GM12878 (cell line): ENCODE measurements around the gene FFAR3. TPM values are rescaled to one million over a fixed set of nuclear protein-coding genes. Genes with fewer than 3 reads are reported as not detected.

Experiments used
- BCL11A ChIP-seq: IDR thresholded peaks from 2 replicates; pipeline ENCODE4 v1.6.1; 2011; ENCODE audit warnings: low read depth, low read length
- BCL3 ChIP-seq: IDR thresholded peaks from 2 replicates; pipeline ENCODE4 v1.6.1; 2011; ENCODE audit warnings: borderline replicate concordance, low read depth, mild to moderate bottlenecking, moderate library complexity, low read length; ENCODE audit not compliant: insufficient read depth, poor library complexity, severe bottlenecking
- BHLHE40 ChIP-seq, 2 experiments: fragments of 450-650 bp in 1 of 2; IDR thresholded peaks; 2 replicates each; pipeline ENCODE4 v1.6.1; 2011 to 2017; ENCODE audit warnings: low read depth in 2 of 2, borderline replicate concordance in 1 of 2, improper control_type of control experiment in 1 of 2, low read length in 1 of 2, mild to moderate bottlenecking in 1 of 2
- CHD2 ChIP-seq: IDR thresholded peaks from 2 replicates; pipeline ENCODE4 v1.6.1; 2011; ENCODE audit warnings: low read depth, low read length, improper control_type of control experiment, borderline replicate concordance
- GABPA ChIP-seq: IDR thresholded peaks from 2 replicates; pipeline ENCODE4 v1.6.1; 2014; ENCODE audit warnings: antibody characterized with exemption, low read depth, mild to moderate bottlenecking, inconsistent platforms
- KAT2A ChIP-seq: conservative IDR thresholded peaks from 2 replicates; pipeline ENCODE4 v1.6.1; 2011; ENCODE audit warnings: low read depth, low read length; ENCODE audit not compliant: control insufficient read depth
- MTA2 ChIP-seq: fragments of 450-650 bp; IDR thresholded peaks from 2 replicates; pipeline ENCODE4 v1.6.1; 2016; ENCODE audit warnings: low read depth, mild to moderate bottlenecking, moderate library complexity
- POLR2A ChIP-seq: IDR thresholded peaks from 2 replicates; pipeline ENCODE4 v1.6.1; 2011; ENCODE audit warnings: low read depth, mild to moderate bottlenecking, low read length
- SMARCA5 ChIP-seq: fragments of 450-650 bp; IDR thresholded peaks from 2 replicates; pipeline ENCODE4 v1.6.1; 2017; ENCODE audit warnings: mild to moderate bottlenecking
- SP1 ChIP-seq: IDR thresholded peaks from one replicate; pipeline ENCODE4 v1.6.1; 2011; ENCODE audit warnings: low read depth, low read length
- SPI1 ChIP-seq: IDR thresholded peaks from 2 replicates; pipeline ENCODE4 v1.6.1; 2011; ENCODE audit warnings: low read depth, mild to moderate bottlenecking, low read length, moderate library complexity, borderline replicate concordance; ENCODE audit not compliant: insufficient read depth
- TARDBP ChIP-seq: IDR thresholded peaks from 2 replicates; pipeline ENCODE4 v1.6.1; 2016; ENCODE audit warnings: borderline replicate concordance
- YY1 ChIP-seq: IDR thresholded peaks from 2 replicates; pipeline ENCODE4 v1.6.1; 2011; ENCODE audit warnings: low read depth, mild to moderate bottlenecking, low read length
- polyA plus RNA-seq, 11 experiments: library from polyadenylated mRNA; depleted of rRNA in 4 of 11; unstranded in 6 of 11; stranded (reverse) in 5 of 11; fragments of >200 nt; fragmentation: Nextera tagmentation in 4 of 11; fragmentation: Illumina TruSeq in 1 of 11; extraction: Ambion mirVana in 4 of 11; extraction: Trizol in 1 of 11; gene quantifications; 1 replicate in 1 of 11; 2 replicates in 10 of 11; pipeline versions ENCODE4 v1.2.1 to v1.2.3, GENCODE V29; 2011 to 2016; ENCODE audit warnings: inconsistent platforms in 2 of 11, missing spikeins in 2 of 11, low read depth in 1 of 11
- total RNA-seq, 4 experiments: library from RNA; depleted of rRNA in 3 of 4; stranded (reverse); fragments of >200 nt in 3 of 4; fragmentation: Illumina TruSeq in 1 of 4; extraction: Trizol in 1 of 4; gene quantifications; 2 replicates each; pipeline versions ENCODE4 v1.2.1 to v1.2.3, GENCODE V29; 2013 to 2021
- TF ChIP-seq, protein P1 (sequence below): fragments of 450-650 bp; formaldehyde crosslinking; IDR thresholded peaks from 2 replicates; pipeline ENCODE4 v1.4.0; 2020; ENCODE audit warnings: mild to moderate bottlenecking, moderate library complexity
- TF ChIP-seq, protein P2 (sequence below): fragments of 450-650 bp; IDR thresholded peaks from 2 replicates; pipeline ENCODE4 v1.6.1; 2017; ENCODE audit warnings: mild to moderate bottlenecking, moderate library complexity
- TF ChIP-seq, protein P3 (sequence below): fragments of 150-350 bp; IDR thresholded peaks from 2 replicates; pipeline ENCODE4 v1.6.1; 2014; ENCODE audit warnings: mild to moderate bottlenecking, low read depth, low read length
- TF ChIP-seq, protein P4 (sequence below): IDR thresholded peaks from 2 replicates; pipeline ENCODE4 v1.6.1; 2011; ENCODE audit warnings: low read depth, low read length, improper control_type of control experiment, borderline replicate concordance

Gene FFAR3
- total and polyA plus RNA-seq, 10 of the 15 experiments (the other 5 are each of a cell fraction or from before 2014, with no cell fraction given), result 0.15 to 0.18 TPM; not detected in 8

- TF ChIP-seq YY1 (peak; percentile 83), POLR2A (peak; percentile 72), BHLHE40 (IDR thresholded peaks at IDR 0.05; ENCODE audit: borderline replicate concordance in 1 of 2, low read depth in 2 of 2, low read length in 1 of 2) (0 out of 4 replicates have a peak, but pooled peaks of 1 of the 2 experiments have one; percentile 8), SMARCA5 (peak; percentile 75; the same call in 1 of the 2 replicates), SP1 (peak; percentile 53), SPI1 (peak; percentile 91), CHD2 (peak; percentile 25; the same call in 1 of the 2 replicates), GABPA (0 out of 2 replicates have a peak, but pooled peaks have one; percentile 12), BCL3 (no peak), MTA2 (peak; percentile 29; the same call in 1 of the 2 replicates), TARDBP (0 out of 2 replicates have a peak, but pooled peaks have one; percentile 6), BCL11A (peak; percentile 69; the same call in 1 of the 2 replicates), KAT2A (no peak)
- TF ChIP-seq, protein P1, sequence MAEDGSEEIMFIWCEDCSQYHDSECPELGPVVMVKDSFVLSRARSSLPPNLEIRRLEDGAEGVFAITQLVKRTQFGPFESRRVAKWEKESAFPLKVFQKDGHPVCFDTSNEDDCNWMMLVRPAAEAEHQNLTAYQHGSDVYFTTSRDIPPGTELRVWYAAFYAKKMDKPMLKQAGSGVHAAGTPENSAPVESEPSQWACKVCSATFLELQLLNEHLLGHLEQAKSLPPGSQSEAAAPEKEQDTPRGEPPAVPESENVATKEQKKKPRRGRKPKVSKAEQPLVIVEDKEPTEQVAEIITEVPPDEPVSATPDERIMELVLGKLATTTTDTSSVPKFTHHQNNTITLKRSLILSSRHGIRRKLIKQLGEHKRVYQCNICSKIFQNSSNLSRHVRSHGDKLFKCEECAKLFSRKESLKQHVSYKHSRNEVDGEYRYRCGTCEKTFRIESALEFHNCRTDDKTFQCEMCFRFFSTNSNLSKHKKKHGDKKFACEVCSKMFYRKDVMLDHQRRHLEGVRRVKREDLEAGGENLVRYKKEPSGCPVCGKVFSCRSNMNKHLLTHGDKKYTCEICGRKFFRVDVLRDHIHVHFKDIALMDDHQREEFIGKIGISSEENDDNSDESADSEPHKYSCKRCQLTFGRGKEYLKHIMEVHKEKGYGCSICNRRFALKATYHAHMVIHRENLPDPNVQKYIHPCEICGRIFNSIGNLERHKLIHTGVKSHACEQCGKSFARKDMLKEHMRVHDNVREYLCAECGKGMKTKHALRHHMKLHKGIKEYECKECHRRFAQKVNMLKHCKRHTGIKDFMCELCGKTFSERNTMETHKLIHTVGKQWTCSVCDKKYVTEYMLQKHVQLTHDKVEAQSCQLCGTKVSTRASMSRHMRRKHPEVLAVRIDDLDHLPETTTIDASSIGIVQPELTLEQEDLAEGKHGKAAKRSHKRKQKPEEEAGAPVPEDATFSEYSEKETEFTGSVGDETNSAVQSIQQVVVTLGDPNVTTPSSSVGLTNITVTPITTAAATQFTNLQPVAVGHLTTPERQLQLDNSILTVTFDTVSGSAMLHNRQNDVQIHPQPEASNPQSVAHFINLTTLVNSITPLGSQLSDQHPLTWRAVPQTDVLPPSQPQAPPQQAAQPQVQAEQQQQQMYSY (CRISPR knock-in tag), result peak; percentile 86
- TF ChIP-seq, protein P2, sequence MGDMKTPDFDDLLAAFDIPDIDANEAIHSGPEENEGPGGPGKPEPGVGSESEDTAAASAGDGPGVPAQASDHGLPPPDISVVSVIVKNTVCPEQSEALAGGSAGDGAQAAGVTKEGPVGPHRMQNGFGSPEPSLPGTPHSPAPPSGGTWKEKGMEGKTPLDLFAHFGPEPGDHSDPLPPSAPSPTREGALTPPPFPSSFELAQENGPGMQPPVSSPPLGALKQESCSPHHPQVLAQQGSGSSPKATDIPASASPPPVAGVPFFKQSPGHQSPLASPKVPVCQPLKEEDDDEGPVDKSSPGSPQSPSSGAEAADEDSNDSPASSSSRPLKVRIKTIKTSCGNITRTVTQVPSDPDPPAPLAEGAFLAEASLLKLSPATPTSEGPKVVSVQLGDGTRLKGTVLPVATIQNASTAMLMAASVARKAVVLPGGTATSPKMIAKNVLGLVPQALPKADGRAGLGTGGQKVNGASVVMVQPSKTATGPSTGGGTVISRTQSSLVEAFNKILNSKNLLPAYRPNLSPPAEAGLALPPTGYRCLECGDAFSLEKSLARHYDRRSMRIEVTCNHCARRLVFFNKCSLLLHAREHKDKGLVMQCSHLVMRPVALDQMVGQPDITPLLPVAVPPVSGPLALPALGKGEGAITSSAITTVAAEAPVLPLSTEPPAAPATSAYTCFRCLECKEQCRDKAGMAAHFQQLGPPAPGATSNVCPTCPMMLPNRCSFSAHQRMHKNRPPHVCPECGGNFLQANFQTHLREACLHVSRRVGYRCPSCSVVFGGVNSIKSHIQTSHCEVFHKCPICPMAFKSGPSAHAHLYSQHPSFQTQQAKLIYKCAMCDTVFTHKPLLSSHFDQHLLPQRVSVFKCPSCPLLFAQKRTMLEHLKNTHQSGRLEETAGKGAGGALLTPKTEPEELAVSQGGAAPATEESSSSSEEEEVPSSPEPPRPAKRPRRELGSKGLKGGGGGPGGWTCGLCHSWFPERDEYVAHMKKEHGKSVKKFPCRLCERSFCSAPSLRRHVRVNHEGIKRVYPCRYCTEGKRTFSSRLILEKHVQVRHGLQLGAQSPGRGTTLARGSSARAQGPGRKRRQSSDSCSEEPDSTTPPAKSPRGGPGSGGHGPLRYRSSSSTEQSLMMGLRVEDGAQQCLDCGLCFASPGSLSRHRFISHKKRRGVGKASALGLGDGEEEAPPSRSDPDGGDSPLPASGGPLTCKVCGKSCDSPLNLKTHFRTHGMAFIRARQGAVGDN, result peak; percentile 98
- TF ChIP-seq, protein P3, sequence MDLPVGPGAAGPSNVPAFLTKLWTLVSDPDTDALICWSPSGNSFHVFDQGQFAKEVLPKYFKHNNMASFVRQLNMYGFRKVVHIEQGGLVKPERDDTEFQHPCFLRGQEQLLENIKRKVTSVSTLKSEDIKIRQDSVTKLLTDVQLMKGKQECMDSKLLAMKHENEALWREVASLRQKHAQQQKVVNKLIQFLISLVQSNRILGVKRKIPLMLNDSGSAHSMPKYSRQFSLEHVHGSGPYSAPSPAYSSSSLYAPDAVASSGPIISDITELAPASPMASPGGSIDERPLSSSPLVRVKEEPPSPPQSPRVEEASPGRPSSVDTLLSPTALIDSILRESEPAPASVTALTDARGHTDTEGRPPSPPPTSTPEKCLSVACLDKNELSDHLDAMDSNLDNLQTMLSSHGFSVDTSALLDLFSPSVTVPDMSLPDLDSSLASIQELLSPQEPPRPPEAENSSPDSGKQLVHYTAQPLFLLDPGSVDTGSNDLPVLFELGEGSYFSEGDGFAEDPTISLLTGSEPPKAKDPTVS, result no peak
- TF ChIP-seq, protein P4, sequence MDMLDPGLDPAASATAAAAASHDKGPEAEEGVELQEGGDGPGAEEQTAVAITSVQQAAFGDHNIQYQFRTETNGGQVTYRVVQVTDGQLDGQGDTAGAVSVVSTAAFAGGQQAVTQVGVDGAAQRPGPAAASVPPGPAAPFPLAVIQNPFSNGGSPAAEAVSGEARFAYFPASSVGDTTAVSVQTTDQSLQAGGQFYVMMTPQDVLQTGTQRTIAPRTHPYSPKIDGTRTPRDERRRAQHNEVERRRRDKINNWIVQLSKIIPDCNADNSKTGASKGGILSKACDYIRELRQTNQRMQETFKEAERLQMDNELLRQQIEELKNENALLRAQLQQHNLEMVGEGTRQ, result no peak
Observed at GRCh38 chr19:35347171-35347929, 10.9 kb upstream of the FFAR3 start, which contains the start of gene FFAR1 (continued).
